ENCODE results near the gene CTSW.

The CTSW gene

GRCh38 chr11:65844231-65844872, 35.3 kb upstream of the CTSW start (continued):
- TF ChIP-seq PRDM10 (tag by site-specific recombination; IDR thresholded peaks at IDR 0.05) = no peak
- no peak for TF ChIP-seq ZNF776 (tag by site-specific recombination; IDR thresholded peaks at IDR 0.05; ENCODE audit: borderline replicate concordance)
- TF ChIP-seq ZNF521 (tag by site-specific recombination; IDR thresholded peaks at IDR 0.05) = no peak
- TF ChIP-seq KLF9 (tag by site-specific recombination; IDR thresholded peaks at IDR 0.05; ENCODE audit: low read depth) = no peak
- no peak for TF ChIP-seq ZNF654 (tag by site-specific recombination; IDR thresholded peaks at IDR 0.05; ENCODE audit: low read depth)
- TF ChIP-seq ZNF560 (tag by site-specific recombination; IDR thresholded peaks at IDR 0.05; ENCODE audit: borderline replicate concordance) = no peak
- no peak for TF ChIP-seq ATF2 (tag by site-specific recombination; IDR thresholded peaks at IDR 0.05; ENCODE audit: low read depth)
- TF ChIP-seq ZNF549 (tag by site-specific recombination; IDR thresholded peaks at IDR 0.05) = no peak
- TF ChIP-seq TSHZ1 (tag by site-specific recombination; IDR thresholded peaks at IDR 0.05; ENCODE audit: borderline replicate concordance) = no peak
- TF ChIP-seq HOXA7 (CRISPR knock-in tag; IDR thresholded peaks at IDR 0.05; ENCODE audit: borderline replicate concordance) = no peak
- TF ChIP-seq GLIS2 (tag by site-specific recombination; IDR thresholded peaks at IDR 0.05) = no peak

- Histone ChIP-seq H3K4me1 (ENCODE audit: control insufficient read depth, insufficient read depth, low read length) (no peaks in the 10 kb centered on the region), H3K9me3 (ENCODE audit: control insufficient read depth, insufficient read depth, low read depth, low read length) (no peaks in the 10 kb centered on the region), H3K36me3 (ENCODE audit: control insufficient read depth in 2 of 2, insufficient read depth in 1 of 2, low read length in 2 of 2) (peaks cover 0 to 16% of the 10 kb centered on the region in 2 experiments; a peak in 1 of 3 replicates), H3K4me3 (ENCODE audit: low read depth, low read length) (no peak overlapping the region), H3K27ac (ENCODE audit: extremely low read depth, low read depth, low read length) (no peak overlapping the region)
- ChIA-PET CTCF (interaction anchor here (1.2 to 1.7 kb wide), 3 partner anchors 12 to 29 kb away, joined by 3 to 7 read pairs (median 5); partner anchors contain the start of gene MUS81), POLR2A (interaction anchor here (0.5 to 2.5 kb wide), 4 partner anchors 9 to 120 kb away, joined by 3 to 14 read pairs (median 4); partner anchors contain the start of gene CFL1)
- TF ChIP-seq TCF7L2 (IDR thresholded peaks at IDR 0.05; ENCODE audit: borderline replicate concordance, low read depth, low read length) (no peak), ZNF18 (tag by site-specific recombination; IDR thresholded peaks at IDR 0.05) (no peak), MEIS1 (CRISPR knock-in tag; IDR thresholded peaks at IDR 0.05; ENCODE audit: borderline replicate concordance) (no peak), ZNF585B (tag by site-specific recombination; IDR thresholded peaks at IDR 0.05) (no peak), SP7 (tag by site-specific recombination; IDR thresholded peaks at IDR 0.05) (no peak), PRDM10 (tag by site-specific recombination; IDR thresholded peaks at IDR 0.05) (no peak), ZNF211 (tag by site-specific recombination; IDR thresholded peaks at IDR 0.05; ENCODE audit: low read depth) (no peak), AEBP2 (tag by site-specific recombination; IDR thresholded peaks at IDR 0.05; ENCODE audit: borderline replicate concordance) (no peak), ZNF660 (tag by site-specific recombination; IDR thresholded peaks at IDR 0.05) (no peak), KLF16 (tag by site-specific recombination; IDR thresholded peaks at IDR 0.05) (no peak)
These were observed 31.9 kb upstream of the CTSW start for GRCh38 chr11:65847746-65848145.

Measured in HEK293 (cell line).